NCI-H187 treated with DMSO at 0.1 percent for 48 hours (cell line): ENCODE results near the gene C1QC.
"Not testable (repeated sequence)": the region's sequence is repeated elsewhere in the genome, so short reads cannot be mapped to it uniquely, and the experiment has no call there.

ENCODE experiments used
- DNase-seq: peaks from one replicate; lab custom pipeline; 2025; lab: John Stamatoyannopoulos, UW

Gene C1QC

GRCh38 chr1:22651941-22652856 is 8.8 kb downstream of the C1QC start:
- DNase-seq = no peak

- DNase-seq = no peak
Measured at GRCh38 chr1:22652881-22653316, 9.5 kb downstream of the C1QC start, which contains the start of gene C1QB. TSS of gene C1QB (plus strand) at chr1:22653236. CDS start at chr1:22659463, 6,227 bp downstream.

DNA sequence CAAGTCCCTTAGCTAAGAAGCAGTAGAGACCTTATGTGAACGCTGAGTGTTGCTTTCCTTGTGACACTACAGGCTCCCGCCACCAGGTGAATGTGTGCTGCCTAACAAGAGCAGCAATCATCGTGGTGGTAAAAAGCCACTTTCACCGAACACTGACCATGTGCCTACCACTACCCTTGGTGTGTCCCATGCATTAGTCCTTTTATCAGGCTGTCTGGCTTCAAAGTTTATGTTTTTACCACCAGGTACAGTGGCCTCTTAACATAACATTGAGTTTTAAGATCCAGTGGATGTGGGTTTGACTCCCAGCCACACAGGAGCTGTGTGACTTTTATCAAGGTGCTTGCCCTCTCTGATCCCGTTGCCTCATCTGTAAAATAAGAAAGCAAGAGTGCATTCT is 11.3 kb downstream of the C1QC start:
- no peak for DNase-seq

- DNase-seq = no peak
Measured at GRCh38 chr1:22658385-22659163, 15.1 kb downstream of the C1QC start.

GRCh38 chr1:22660716-22661241 is 17.3 kb downstream of the C1QC start:
- no peak for DNase-seq

- no peak for DNase-seq
Measured at GRCh38 chr1:22661880-22662279, 18.4 kb downstream of the C1QC start.

DNA sequence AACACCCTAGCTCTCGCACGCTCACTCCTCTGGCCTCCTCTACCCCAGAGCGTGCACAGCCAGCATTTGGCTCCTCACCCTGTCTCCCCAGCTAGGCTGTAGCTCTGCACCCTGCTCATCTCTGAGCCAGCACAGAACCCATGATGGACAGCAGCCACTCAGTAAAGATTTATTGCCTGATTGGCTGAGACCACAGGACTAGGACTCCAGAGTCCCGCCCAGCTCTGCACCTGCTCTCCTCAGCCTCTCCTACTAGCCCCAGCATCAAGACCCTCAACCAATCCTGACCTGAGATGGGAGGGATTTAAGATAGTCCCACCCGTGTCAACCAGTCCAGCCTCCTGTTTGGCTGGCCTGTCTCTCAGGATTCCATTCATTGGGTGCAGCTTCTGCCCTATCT is 18.9 kb downstream of the C1QC start:
- DNase-seq = no peak

GRCh38 chr1:22662986-22663408 is 19.6 kb downstream of the C1QC start:
- DNase-seq = no peak

GRCh38 chr1:22665752-22666151 is 22.3 kb downstream of the C1QC start:
- DNase-seq = no peak

- no peak for DNase-seq
Measured at GRCh38 chr1:22666412-22666811, 23.0 kb downstream of the C1QC start.

GRCh38 chr1:22668840-22669239 is 25.4 kb downstream of the C1QC start:
- not testable (repeated sequence) for DNase-seq

DNA sequence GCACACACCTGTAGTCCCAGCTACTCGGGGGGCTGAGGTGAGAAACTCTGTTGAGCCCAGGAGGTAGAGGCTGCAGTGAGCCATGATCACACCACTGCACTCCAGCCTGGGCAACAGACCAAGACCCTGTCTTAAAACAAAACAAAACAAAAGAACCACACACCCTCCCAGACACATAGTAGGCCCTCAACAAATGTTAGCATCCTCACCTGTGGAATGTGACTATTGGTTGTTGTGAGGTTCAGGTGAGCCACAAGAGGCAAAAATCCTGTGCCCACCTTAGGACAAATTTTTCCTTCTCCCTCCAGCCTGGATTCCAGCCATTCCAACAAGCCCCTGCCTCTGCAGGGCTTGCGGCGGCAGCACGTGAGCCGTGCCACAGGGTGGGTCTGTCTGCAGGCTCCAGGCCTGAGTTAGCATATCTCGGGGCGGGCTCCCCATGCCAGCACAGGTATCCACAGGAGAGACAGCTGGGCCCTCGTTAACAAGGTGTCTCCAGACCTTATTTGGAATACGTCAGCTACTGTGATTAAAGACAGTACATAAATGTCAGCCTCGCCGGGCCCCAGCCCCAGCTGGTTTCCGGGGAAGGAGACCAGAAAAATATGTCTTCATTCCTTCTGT is 27.0 kb downstream of the C1QC start:
- DNase-seq = no peak

- no peak for DNase-seq
Measured at GRCh38 chr1:22671999-22672398, 28.6 kb downstream of the C1QC start.

DNA sequence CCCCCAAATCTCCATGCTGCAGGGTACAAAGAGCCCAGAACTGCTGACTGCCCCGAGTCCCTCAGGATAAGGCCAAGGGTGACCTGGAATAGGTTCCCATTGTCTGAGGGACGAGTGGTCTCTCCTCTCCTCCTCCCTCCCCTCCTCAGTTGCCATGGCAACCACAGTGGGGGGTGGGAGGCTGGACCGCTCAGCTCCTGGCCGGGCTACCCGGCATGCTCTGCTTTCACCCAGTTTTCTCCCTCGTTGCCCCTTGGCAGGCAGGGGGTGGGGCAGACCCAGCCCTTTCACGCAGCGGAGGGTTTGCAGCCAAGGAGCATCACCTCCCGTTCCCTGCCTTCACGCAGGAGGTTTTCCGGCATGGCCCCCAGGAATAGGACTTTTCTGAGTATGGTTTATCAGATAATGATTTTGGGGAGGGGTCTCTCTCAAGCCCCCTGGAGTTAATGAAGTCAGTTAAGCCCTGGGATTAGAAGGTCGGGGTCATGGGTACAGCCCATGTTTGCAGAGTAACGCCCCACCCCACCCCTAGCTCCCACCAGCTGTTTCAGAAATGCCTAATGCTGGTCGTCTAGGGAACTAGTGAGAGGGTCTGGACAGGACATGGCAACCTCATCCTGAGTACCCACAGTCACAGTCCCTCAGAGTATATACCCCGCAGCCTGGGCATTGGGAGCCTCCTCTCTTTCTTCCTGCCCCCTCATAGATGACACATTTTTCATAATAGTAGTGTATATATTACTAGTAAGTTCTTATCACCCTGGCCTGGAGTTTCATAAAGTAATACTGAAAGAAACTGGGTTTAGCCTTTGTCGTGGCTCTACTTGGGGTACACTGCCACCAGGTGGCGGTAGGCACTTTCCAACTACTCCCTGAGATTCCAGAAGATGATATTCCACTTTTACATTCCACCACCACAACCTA is 30.3 kb downstream of the C1QC start:
- DNase-seq = no peak

DNA sequence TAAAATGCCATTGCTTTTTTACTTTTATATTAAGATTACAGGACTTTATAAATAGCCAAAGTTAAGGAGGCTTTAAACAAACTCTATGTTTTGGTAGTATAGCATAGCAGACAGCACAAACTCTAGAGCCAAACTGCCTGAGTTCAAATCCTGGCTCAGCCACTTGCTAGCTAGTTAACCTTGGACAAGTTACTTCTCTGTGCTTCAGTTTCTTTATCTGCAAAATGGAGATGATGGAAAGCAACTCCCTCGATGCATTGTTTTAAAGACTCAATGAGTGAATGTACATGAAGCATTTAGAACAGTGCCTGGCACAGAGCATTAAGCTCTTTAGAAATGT is 30.9 kb downstream of the C1QC start:
- DNase-seq = no peak

DNA sequence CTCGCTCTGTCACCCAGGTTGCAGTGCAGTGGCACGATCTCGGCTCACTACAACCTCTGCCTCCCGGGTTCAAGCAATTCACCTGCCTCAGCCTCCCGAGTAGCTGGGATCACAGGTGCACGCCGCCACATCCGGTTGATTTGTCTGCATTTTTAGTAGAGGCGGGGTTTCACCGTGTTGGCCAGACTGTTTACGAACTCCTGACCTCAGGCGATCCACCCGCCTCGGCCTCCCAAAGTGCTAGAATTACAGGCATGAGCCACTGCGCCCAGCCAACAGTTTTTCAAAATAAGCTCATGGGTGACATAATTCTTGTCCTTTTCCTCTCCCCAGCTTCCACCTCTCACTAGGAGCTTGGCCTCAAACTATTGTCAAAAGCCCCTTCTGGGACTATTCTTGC is 32.7 kb downstream of the C1QC start:
- DNase-seq = not testable (repeated sequence)

GRCh38 chr1:22676916-22677583 is 33.6 kb downstream of the C1QC start:
- DNase-seq = no peak

- no peak for DNase-seq
Measured at GRCh38 chr1:22677931-22678896, 34.8 kb downstream of the C1QC start.

- no peak for DNase-seq
Measured at GRCh38 chr1:22680726-22681125, 37.3 kb downstream of the C1QC start.
